A549 (cell line): ENCODE measurements around the gene PAPSS2.

Experiments
- CTCF ChIP-seq: fragments of >200 bp; sonication (Bioruptor Twin); formaldehyde crosslinking; IDR thresholded peaks from 3 replicates; pipeline ENCODE4 v1.5.1; 2016
- MAX ChIP-seq: IDR thresholded peaks from 2 replicates; pipeline ENCODE4 v1.6.1; 2012
- POLR2A ChIP-seq: IDR thresholded peaks from 2 replicates; pipeline ENCODE4 v1.6.1; 2012; ENCODE audit warnings: mild to moderate bottlenecking, low read length
- RCOR1 ChIP-seq: fragments of 150-350 bp; IDR thresholded peaks from 2 replicates; pipeline ENCODE4 v1.6.1; 2014; ENCODE audit warnings: antibody characterized with exemption, low read length, low read depth
- ZFP36 ChIP-seq: fragments of 450-650 bp; IDR thresholded peaks from 2 replicates; pipeline ENCODE4 v1.6.1; 2014; ENCODE audit warnings: borderline replicate concordance; ENCODE audit not compliant: partially characterized antibody

GRCh38 chr10:87683356-87683755 lies 23.7 kb downstream of the PAPSS2 start:
- TF ChIP-seq ZFP36 (no peak), POLR2A (no peak), RCOR1 (no peak), CTCF (no peak), MAX (no peak)
